Raji (cell line): ENCODE data around the gene PDE6G.
A peak's percentile ranks its signal among the peaks of the same experiment; 100 is the strongest.

ENCODE experiments used
- POLR2A ChIP-seq: IDR thresholded peaks from 2 replicates; pipeline ENCODE4 v1.6.1; 2011; ENCODE audit warnings: low read depth, low read length, control low read depth; ENCODE audit not compliant: insufficient read depth

Gene PDE6G

DNA sequence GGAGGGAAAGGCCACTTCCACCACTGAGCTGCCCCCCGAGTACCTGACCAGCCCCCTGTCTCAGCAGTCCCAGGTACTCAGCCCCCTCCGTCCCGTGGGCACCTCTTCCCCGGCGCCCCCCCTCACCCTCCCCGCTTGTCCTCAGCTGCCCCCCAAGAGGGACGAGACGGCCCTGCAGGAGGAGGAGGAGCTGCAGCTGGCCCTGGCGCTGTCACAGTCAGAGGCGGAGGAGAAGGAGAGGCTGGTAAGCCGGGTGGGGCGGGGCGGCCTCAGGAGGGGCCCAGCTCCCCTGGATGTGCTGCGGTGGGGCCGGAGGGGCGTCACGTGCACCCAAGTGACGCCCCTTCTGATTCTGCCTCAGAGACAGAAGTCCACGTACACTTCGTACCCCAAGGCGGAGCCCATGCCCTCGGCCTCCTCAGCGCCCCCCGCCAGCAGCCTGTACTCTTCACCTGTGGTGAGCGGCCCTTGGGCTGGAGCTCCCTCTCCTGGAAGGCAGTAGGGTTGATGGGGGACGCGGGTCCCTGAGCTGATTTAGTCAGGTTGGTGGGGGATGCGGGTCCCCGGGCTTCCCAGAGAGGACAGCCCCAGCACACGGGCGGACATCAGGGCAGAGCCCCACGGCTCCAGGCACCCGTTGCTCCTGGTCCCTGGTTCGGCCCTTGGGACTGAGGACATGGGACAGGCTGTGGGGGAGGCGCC is 37.3 kb upstream of the PDE6G start:
- TF ChIP-seq POLR2A: no peak

GRCh38 chr17:81691608-81692007 is 35.3 kb upstream of the PDE6G start:
- TF ChIP-seq POLR2A: no peak

DNA sequence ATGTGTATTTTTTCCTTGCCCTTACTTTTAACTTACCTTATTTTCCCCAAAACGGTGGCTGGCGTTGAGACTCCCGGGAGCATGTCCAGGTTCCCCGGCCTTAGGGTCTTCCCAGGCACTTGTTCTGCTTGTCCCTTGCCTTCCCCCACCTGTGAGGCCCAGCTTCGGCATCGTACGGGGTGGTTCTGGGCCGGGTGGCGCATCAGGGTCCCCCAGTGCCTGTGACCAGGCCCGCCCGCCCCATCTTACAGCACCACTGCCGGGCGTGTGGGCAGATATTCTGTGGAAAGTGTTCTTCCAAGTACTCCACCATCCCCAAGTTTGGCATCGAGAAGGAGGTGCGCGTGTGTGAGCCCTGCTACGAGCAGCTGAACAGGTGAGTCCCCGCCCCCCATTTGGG is 34.9 kb upstream of the PDE6G start:
- no peak for TF ChIP-seq POLR2A

GRCh38 chr17:81690549-81690948 is 34.2 kb upstream of the PDE6G start:
- TF ChIP-seq POLR2A: no peak

- TF ChIP-seq POLR2A: no peak
Observed at GRCh38 chr17:81690066-81690465, 33.7 kb upstream of the PDE6G start.

DNA sequence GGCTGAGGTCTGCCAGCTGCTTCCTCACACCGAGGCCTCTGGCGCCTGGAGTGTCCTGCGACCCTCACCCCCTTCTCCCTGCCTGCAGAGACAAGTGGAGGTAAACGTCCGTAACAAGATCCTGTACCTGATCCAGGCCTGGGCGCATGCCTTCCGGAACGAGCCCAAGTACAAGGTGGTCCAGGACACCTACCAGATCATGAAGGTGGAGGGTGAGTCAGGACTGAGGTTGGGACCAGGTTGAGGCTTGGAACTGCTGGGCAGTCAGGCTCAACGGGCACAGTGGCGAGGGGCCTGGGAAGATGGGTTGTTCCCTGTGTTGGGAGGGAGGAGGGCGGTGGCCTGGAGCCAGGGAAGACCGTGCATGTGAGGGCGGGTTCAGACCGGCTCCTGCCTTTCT is 32.3 kb upstream of the PDE6G start:
- TF ChIP-seq POLR2A: no peak

DNA sequence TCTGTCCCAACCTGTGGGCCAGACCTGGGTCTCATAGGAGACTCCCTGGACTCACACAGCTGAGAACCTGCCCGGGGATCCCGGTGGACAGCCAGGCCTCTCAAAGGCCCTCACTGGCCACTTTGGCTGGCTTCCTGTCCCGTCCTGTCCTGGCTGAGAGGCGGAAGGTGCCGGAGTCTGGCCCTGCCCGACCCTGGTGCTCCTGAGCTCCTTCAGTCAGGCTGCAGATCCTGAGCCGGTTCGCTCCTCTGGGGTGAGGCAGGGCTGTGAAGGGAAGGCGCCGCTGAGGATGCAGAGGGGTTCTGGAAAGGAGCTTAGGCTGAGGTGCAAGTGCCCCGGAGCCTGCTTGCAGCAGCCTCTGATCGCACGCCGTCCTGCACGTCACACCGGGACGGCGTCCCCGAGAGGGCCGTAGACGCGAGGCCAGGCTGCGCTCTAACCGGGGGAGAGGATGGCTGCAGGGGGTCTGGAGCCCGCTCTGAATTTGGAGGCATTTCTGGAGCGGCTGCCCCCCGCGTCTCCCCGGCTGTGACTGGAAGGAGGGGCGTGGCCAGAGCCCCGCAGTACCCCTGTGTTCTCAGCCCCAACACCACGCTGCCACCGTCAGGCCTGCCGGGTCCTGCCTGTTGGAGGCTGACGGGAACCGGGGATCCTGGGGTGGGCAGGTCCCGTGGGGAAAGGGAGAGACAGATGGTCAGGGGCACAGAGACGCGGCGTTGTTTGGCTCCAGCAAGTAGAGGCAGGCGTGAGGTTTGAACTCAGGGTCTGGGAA is 31.6 kb upstream of the PDE6G start:
- no peak for TF ChIP-seq POLR2A

- TF ChIP-seq POLR2A: no peak
Observed at GRCh38 chr17:81686614-81687013, 30.3 kb upstream of the PDE6G start.

GRCh38 chr17:81685108-81685507 is 28.8 kb upstream of the PDE6G start:
- 0 out of 2 replicates have a peak, but pooled peaks have one; percentile 12 for TF ChIP-seq POLR2A

GRCh38 chr17:81684442-81684911 is 28.1 kb upstream of the PDE6G start:
- no peak for TF ChIP-seq POLR2A

DNA sequence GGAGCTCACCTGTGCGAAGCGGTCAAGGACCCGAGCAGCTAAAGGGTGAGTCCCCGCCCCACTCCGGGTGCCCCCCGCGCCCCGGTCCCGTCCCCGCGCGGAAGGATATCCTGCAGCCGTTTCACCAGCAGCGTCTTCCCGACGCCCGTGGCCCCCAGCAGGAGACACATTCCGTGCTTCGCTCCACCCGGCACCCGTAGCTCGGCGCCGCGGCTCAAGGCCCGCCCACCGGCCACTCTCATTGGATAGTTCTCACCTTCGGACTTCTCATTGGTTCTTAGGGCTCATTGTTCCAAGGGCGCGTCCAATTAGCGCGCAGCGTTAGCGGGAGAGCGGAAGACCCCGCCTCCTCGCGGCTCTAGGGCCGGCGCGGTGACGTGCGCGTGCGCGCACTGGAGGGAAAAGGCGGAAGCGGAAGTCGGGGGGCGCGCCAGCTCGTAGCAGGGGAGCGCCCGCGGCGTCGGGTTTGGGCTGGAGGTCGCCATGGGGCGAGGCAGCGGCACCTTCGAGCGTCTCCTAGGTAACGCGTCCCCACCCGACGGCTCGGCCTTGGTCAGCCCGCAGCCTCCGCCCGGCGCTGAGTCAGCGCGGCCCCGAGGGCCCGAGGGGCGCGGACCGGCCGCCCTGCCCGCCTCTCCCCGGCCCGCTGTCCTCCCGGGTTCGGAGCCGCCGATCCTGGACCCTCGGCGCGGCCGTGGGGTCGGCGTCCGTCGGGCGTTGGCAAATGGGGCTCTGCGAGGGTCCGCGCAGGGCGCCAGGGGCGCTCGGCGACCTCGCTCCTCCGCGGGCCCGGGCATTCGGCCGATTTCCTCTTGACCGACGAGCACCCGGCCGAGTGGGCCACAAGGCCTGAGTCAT is 27.5 kb upstream of the PDE6G start, which contains the start of the genes ARL16 and HGS:
TSS of gene ARL16 (minus strand) at position 214 of the 858 bp plus-strand sequence. CDS start at position 170, 44 bp downstream.
TSS of gene HGS (plus strand) at position 428 of the 858 bp plus-strand sequence. CDS start at position 484, 56 bp downstream.
- peak; percentile 59; the same call in 1 of the 2 replicates for TF ChIP-seq POLR2A

DNA sequence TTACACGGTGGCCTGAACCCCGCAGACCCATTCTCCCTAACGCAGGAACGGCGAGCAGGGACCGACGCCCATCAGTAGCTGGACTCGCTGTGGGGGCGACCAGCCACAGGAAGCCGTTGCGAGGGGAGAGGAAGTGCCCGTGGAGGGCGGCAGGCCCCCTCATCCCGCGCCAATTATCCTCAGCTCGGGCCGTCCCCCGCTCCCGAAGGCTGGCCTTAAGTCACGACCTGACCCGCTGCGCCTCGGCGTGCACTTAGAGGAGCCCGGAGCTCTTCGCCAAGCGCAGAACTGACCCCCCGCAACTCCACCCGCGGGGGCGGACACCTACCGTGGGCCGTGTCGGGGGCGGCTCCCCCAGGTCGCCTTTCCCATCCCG is 26.9 kb upstream of the PDE6G start:
- no peak for TF ChIP-seq POLR2A

- TF ChIP-seq POLR2A: no peak
Observed at GRCh38 chr17:81682565-81683207, 26.3 kb upstream of the PDE6G start.

- TF ChIP-seq POLR2A: no peak
Observed at GRCh38 chr17:81681672-81682071, 25.3 kb upstream of the PDE6G start.

DNA sequence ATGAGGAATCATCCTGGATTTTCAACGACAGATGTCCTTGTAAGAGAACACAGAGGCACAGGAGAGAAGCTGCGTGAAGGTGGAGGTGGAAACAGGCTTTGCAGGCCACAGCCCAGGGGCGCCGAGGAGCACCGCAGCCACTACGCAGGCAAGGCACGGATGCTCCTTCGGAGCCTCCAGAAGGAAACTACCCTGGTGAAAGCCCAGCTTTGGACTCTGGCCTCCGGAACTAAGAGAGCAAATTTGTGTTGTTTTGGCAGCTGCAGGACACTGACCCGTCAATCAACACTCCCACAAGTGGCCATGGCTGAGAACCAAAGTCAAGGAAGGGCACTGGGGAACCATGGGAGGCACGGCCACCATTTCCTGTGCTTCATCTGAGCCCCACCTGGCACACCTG is 23.8 kb upstream of the PDE6G start:
- TF ChIP-seq POLR2A: no peak
